HG03159 (cell line): ENCODE data around the gene MTSS2.

Source experiments
- ATAC-seq: cut with Tn5 transposase; IDR thresholded peaks from one replicate; pipeline ENCODE4 v1.9.1; 2021; ENCODE audit warnings: mild to moderate bottlenecking, moderate library complexity; ENCODE audit not compliant: unreplicated experiment

Gene MTSS2

GRCh38 chr16:70700101-70701020 is 14.5 kb upstream of the MTSS2 start:
- no peak for ATAC-seq

- no peak for ATAC-seq
Measured at GRCh38 chr16:70699696-70700095, 13.8 kb upstream of the MTSS2 start.

GRCh38 chr16:70698901-70699300 is 13.0 kb upstream of the MTSS2 start:
- no peak for ATAC-seq

GRCh38 chr16:70697594-70698170 is 11.8 kb upstream of the MTSS2 start:
- no peak for ATAC-seq

- no peak for ATAC-seq
Measured at GRCh38 chr16:70696952-70697593, 11.2 kb upstream of the MTSS2 start.

GRCh38 chr16:70696355-70696754 is 10.5 kb upstream of the MTSS2 start:
- ATAC-seq: no peak

GRCh38 chr16:70695331-70696070 is 9.6 kb upstream of the MTSS2 start:
- ATAC-seq: no peak

- no peak for ATAC-seq
Measured at GRCh38 chr16:70694868-70695218, 9.0 kb upstream of the MTSS2 start.

- ATAC-seq: no peak
Measured at GRCh38 chr16:70694088-70694867, 8.4 kb upstream of the MTSS2 start.

GRCh38 chr16:70692873-70693671 is 7.2 kb upstream of the MTSS2 start:
- no peak for ATAC-seq

GRCh38 chr16:70692130-70692872 is 6.4 kb upstream of the MTSS2 start:
- ATAC-seq: no peak

GRCh38 chr16:70691223-70692129 is 5.6 kb upstream of the MTSS2 start:
- ATAC-seq: no peak

- ATAC-seq: no peak
Measured at GRCh38 chr16:70689970-70690891, 4.4 kb upstream of the MTSS2 start.

- no peak for ATAC-seq
Measured at GRCh38 chr16:70689035-70689969, 3.4 kb upstream of the MTSS2 start.

GRCh38 chr16:70688246-70688742 is 2.4 kb upstream of the MTSS2 start:
- ATAC-seq: no peak
